HG02678 (cell line): ENCODE measurements around the gene ZXDB.
"Not testable (repeated sequence)": the region's sequence is repeated elsewhere in the genome, so short reads cannot be mapped to it uniquely, and the experiment has no call there.

Experiments
- ATAC-seq: cut with Tn5 transposase; IDR thresholded peaks from one replicate; pipeline ENCODE4 v1.9.1; 2021; ENCODE audit warnings: mild to moderate bottlenecking, moderate library complexity; ENCODE audit not compliant: unreplicated experiment

The ZXDB gene

DNA sequence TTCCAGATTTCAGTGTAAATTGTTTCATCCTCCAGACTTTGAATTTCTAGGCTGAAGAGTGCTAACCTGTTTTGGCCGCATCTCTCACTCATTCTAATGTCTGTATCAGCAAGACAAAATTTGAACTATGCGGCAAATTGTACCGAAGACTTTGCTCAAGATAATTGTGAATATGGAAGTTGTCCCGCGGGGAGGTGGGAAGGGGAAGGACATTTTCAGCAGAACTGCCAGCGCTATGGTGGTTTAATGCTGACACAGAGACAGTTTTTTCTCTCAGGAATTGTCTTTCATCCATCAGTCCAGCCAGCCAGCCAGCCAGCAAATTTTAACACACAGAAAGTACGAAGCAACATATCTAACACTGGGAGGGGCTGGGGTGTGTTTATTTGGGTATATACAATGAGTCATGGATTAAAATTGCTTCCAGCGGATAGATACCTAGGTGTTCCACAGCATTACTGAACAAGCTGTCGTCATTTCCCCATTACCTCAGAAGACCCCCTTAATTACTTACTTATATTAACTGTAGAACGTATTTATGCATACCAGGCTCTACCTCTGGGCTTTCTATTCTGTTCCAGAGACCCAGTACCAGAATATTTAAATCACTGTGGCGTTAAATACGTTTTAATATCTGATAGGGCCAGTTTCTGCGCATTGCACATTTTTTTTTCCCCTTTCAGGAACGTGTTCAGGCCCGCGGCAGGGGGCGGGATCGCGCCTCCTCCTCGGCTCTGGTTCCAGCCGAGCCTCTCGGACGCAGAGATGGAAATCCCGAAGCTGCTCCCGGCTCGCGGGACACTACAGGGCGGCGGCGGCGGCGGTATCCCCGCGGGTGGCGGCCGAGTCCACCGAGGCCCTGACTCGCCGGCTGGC is at the start of gene ZXDB:
ZXDB (plus strand) TSS at position 728 of the 876 bp plus-strand sequence; CDS start at position 766, 38 bp downstream.
- peak; percentile 53 for ATAC-seq

DNA sequence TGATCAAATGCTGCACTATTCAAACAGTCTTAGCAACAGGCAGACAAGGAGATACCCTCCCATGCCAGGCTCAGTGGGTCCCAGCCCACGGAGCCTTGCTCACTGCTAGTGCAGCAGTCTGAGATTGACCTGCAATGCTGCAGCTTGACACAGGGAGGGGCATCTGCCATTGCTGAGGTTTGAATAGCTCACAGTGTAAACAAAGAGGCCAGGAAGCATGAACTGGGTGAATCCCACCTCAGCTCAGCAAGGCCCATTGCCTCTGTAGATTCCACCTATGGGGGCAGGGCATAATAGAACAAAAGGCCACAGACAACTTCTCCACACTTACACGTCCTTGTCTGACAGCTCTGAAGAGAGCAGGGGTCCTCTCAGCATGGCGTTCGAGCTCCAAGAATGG is 26.6 kb upstream of the ZXDB start:
- ATAC-seq = no peak

DNA sequence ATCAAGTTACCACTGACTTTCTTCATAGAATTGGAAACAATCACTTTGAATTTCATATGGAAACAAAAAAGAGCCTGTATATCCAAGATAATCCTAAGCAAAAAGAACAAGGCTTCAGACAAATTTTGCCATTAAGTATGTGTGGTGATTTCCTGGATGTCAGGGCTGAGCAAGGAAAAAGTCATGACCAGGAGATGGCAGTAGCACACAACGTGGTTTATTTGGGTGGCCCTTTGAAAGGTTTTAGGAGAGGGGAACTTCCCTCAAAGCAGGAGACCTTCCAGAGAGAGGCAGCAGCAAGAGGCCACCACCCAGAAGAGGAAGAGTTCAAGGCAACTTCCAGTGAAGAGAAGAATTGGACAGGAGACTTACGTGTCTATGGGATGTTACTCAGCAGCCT is 18.1 kb upstream of the ZXDB start:
- ATAC-seq = peak; percentile 49

DNA sequence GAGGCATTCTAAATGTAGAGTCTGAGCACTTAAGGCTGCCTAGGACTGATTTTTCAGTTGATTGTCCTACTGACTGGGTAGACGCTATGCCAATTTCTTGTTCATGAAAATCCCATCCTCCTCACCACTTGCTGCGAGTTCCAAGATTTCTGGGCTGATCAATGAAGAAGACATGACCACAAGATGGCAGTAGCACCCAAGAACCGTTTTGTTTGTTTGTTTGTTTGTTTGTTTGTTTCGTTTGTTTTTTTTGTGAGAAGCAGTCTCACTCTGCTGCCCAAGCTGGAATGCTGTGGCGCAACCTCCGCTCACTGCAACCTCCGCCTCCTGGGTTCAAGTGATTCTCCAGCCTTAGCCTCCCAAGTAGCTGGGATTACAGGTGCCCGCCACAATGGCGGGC is 8.9 kb upstream of the ZXDB start:
- ATAC-seq = not testable (repeated sequence)

DNA sequence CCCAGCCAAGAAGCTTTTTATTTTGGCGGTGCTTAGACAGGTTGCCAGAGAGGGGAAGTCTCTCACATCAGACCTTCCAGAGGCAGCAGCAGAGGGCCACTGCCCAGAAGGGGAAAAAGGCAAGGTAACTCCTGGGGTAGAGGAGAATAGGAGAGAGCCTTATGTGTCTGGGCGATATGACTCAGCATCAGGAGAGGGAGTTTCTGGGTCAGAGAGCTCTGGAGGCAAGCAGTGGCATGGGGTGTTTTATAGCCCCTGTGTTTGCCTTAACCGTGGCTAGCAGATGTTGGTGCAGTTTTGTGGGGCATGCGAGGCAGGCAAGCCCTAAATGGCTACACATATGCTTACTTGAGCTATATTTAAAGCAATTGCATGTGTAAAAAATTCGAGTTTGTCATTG is 8.3 kb upstream of the ZXDB start:
- no peak for ATAC-seq

DNA sequence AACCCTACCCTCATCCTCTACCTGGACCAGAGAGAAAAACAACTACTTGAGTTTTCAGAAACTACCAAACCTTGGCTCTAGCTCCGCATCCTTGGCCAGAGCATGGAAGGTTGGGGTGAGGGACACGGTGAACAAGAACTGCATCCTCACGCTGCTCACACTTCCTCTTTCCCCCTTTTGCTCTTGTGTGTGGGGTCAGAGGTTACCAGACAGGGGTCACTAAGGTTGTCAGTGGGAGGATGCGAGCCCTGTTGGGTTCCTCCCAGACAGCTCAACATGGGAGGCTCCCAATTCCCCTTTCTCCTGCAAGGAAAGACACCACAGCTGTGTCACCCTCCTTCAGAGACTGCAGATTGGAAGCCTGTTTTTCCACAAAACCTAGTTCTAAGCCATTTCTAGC is 5.5 kb upstream of the ZXDB start:
- ATAC-seq = no peak

DNA sequence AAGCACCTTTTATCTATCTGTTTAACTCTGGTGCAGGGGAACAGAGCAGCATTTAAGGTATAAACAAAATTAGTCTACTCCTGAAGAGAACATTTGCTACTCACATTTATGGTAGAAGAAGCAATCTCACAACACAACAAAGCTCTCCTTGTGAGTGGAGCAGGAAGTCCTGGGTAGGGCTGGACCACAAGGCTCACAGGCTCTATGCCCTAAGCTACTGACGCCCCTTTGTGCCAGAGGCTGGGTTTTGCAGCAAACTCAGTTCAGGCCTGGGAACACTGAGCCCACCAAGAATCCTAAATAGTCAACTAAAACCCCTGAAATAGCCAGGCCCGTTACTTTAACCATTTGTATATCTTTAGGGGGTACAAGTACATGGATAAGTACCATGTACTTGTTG is 4.7 kb upstream of the ZXDB start:
- no peak for ATAC-seq

DNA sequence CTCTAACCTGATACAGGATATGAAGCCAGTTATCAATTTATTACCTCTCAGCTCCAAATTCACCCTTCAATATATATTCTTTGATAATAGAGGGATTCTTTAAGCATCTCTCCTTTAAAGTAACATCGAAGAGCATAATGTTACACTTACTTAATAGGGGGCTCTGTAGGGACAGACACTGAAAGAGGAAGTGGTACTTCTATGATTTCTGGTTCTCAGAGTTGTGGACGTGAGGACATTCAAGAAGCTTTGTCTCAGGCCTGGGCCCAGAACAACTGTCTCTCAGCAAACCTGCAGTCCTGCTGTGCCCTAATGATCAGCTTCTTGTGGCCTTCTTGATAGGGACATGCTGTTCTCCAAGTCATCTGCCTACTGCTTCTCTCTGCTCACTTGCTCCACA is 4.2 kb upstream of the ZXDB start:
- ATAC-seq = no peak

DNA sequence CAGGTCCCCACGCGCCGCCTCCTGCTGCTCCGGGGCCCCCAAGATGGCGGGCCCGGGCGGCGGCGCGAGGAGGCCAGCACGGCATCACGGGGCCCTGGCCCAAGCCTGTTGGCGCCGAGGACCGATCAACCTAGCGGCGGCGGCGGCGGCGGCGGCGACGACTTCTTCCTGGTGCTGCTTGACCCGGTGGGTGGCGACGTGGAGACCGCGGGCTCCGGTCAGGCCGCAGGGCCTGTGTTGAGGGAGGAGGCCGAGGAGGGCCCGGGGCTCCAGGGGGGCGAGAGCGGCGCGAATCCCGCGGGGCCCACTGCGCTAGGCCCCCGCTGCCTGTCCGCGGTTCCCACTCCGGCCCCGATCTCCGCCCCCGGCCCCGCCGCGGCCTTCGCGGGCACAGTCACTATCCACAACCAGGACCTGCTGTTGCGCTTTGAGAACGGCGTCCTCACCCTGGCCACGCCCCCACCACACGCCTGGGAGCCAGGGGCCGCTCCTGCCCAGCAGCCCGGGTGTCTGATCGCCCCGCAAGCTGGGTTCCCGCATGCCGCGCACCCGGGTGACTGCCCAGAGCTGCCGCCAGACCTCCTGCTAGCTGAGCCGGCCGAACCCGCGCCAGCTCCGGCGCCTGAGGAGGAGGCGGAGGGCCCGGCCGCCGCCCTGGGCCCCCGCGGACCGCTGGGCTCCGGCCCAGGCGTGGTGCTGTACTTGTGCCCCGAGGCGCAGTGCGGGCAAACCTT is 516 bp downstream of the ZXDB start:
- ATAC-seq = peak; percentile 75

DNA sequence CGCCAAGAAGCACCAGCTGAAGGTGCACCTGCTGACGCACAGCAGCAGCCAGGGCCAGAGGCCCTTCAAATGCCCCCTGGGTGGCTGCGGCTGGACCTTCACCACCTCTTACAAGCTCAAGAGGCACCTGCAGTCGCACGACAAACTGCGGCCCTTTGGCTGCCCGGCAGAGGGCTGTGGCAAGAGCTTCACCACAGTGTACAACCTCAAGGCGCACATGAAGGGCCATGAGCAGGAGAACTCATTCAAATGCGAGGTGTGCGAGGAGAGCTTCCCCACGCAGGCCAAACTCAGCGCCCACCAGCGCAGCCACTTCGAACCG is 1.0 kb downstream of the ZXDB start:
- ATAC-seq = peak; percentile 60

DNA sequence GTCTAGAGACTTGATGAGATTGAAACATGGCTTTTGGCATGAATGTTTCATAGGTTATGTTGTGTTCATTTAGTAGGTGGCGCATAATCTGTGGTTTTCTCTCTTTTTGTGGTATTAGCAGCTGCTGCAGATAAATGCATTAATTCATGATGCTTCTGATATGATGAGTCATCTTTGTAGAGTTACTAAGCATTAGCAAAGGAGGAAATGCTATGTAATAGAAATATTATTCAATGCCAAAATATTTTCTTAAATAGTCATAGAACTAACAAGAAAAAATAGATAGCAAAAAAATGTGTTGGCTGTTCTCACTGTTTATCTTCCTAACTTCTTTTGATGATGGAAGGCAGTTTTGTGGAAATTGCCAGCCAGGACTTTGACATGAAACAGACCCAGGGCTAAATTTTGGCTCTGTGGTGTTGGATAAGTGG is 3.6 kb downstream of the ZXDB start:
- no peak for ATAC-seq

DNA sequence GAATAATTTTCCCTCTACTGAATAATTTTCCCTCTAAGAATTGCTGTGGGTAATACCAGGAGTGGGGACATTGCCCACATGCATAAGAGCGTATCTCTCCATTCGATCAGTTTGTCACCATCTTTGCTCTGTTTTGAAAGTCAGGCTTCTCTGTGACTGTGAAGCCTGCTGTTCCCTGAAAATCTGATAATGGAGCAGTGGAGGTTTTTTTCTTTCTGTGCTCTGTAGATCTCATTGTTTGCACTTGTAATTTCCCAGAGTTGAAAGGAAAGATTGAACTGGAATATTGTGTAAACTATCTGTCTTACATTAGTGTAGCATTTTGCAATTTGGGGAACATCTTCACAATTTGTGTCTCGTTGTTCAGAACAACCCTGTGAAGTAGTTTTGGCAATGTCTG is 4.3 kb downstream of the ZXDB start:
- no peak for ATAC-seq

DNA sequence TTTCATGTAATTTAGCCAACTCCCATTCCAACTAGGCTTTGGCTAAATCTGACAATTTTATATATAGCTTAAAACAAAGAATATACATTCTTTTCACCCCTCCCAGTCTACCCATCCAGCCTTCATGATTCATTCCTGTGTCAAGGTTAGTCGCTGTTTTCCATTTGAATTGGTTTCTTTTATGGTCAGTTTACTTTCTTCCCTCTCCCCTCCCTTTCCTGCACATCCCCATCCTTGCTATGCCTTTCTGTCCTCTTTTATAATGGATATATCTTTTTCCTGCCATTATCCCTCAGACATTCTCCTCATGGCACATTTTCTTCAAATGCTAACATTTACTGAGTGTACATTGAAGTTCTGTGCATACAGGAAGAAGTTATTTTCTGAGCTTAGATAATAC is 4.7 kb downstream of the ZXDB start:
- ATAC-seq = no peak

DNA sequence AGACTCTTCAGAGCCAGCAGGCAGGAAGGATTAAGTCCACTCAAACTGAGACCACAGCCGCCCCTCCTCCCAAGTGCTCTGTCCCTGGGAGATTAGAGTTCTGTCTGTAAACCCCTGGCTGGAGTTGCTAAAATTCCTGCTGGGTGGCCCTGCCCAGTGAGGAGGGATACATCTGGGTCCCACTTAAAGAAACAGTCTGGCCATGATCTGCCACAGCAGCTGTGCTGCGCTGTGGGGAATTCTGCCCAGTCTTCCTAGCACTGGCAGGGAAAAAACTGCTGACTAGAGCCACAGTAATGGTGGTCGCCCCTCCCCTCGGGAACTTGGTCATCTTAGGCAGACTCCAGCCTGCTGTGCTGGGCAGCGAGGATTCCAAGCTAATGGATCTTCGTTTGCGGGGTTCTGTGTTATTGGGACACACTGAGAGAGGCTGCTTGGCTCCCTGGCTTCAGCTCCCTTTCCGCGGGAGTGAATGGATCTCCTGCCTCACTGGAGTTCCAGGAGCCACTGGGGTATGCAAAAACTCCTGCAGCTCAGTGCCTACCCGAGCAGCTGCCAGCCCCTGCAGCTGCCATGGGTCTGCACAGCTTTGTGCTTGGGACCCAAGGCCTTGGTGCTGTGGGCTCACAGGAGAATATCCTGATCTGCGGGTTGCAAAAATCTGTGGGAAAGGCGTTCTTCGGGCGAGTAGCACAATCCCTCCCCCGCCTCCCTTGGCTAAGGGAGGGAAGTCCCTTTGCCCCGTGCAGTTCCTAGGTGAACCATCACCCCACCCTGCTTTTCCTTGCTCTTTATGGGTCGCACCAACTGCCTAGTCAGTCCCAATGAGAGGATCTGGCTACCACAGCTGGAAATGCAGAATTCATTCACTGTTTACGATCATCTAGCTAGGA is 15.7 kb downstream of the ZXDB start:
- ATAC-seq = no peak

DNA sequence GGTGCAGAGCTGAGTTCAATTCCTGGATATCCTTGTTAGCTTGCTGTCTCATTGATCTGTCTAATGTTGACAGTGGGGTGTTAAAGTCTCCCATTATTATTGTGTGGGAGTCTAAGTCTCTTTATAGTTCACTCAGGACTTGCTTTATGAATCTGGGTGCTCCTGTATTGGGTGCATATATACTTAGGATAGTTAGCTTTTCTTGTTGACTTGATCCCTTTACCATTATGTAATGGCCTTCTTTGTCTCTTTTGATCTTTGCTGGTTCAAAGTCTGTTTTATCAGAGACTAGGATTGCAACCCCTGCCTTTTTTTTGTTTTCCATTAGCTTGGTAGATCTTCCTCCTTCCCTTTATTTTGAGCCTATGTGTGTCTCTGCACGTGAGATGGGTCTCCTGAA is 21.5 kb downstream of the ZXDB start:
- not testable (repeated sequence) for ATAC-seq

DNA sequence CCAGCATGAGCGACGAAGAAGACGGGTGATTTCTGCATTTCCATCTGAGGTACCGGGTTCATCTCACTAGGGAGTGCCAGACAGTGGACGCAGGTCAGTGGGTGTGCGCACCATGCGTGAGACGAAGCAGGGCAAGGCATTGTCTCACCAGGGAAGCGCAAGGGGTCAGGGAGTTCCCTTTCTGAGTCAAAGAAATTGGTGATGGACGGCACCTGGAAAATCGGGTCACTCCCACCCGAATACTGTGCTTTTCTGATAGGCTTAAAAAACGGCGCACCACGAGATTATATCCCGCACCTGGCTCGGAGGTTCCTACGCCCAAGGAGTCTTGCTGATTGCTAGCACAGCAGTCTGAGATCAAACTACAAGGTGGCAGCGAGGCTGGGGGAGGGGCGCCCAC is 37.6 kb downstream of the ZXDB start:
- not testable (repeated sequence) for ATAC-seq

DNA sequence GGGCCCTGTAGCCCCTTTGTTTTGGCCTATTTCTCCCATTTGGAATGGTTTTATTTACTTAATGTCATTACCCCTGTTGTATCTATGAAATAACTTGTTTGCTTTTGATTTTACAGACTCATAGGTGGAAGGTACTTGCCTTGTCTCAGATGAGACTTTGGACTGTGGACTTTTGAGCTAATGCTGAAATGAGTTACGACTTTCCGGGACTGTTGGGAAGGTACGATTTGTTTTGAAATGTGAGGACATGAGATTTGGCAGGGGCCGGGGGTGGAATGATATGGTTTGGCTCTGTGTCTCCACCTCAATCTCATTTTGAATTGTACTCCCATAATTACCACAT is 48.8 kb downstream of the ZXDB start:
- ATAC-seq = no peak

DNA sequence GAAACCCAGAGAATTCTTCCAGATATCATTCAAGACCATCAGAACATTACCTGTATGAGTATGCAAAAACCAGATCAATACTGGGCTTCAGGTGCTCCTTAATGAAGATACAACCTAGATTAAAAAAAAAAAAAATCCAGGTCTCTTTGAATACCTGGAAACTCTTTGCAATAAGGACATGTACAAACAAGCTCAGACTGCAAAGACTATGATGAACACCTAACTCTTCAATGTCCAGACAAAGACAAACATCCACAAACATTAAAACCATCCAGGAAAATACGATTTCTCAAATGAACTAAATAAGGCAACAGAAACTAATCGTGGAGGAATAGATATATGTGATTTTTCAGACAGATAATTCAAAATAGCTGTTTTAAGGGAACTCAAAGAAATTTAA is 49.5 kb downstream of the ZXDB start:
- no peak for ATAC-seq

DNA sequence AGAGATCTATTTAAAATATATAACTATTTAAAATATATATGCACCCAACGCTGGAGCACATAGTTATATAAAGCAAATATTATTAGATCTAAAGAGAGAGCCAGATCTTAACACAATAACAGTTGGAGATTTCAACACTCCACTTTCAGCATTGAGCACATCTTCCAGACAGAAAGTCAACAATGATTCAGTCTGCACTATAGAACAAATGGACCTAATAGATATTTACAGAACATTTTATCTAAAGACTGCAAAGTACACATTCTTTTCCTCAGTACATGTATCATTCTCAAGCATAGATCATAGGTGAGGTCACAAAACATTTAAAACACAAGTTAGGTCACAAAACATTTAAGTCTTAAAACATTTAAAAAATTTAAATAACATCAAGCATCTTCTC is 51.9 kb downstream of the ZXDB start:
- ATAC-seq = no peak

DNA sequence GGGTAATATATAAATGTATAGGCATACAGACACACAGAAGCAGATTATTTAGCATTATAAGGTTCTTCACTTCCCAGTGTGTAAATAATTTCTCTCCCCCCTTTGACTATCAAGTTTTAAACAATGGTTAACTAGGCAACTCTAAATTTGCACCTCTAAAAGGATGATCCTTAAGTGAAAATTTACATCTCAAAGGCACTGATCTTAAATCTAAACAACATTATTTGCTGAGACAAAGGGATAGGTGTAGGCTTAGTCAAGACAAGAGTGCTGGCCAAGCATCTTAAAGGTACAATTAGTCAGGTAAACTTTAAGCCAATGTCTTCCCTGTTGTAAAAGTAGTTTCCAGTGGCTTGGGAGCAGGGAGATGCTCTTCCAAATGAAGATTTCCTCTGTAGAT is 55.2 kb downstream of the ZXDB start:
- no peak for ATAC-seq
